ENCODE measurements around the gene PDCD1. TPM values are rescaled to one million over a fixed set of nuclear protein-coding genes. Genes with fewer than 3 reads are reported as not detected.

The PDCD1 gene
- polyA plus RNA-seq, 1 experiment = not detected

GRCh38 chr2:241814643-241815476 is 43.8 kb downstream of the PDCD1 start:
- Histone ChIP-seq H3K9me3 (ENCODE audit: control insufficient read depth, insufficient read depth, low read length) (peaks cover 21% of the 10 kb centered on the region), H3K27me3 (ENCODE audit: control insufficient read depth, insufficient read depth, low read length) (peaks cover 3% of the 10 kb centered on the region), H3K4me3 (ENCODE audit: low read depth, low read length) (no peak overlapping the region), H3K27ac (ENCODE audit: low read depth, low read length) (no peak overlapping the region)
- no peak for TF ChIP-seq CTCF (IDR thresholded peaks at IDR 0.05; ENCODE audit: low read depth, low read length)
- ChIA-PET CTCF (no interaction called here), POLR2A (no interaction called here)
- no peak for DNase-seq (ENCODE audit: low read depth, low spot score)

- POLR2A ChIA-PET = no interaction called here
Observed at GRCh38 chr2:241814393-241814642, 44.4 kb downstream of the PDCD1 start.

GRCh38 chr2:241813644-241814392 is 44.9 kb downstream of the PDCD1 start:
- Histone ChIP-seq H3K4me3 (ENCODE audit: low read depth, low read length) (no peak overlapping the region), H3K27me3 (ENCODE audit: control insufficient read depth, insufficient read depth, low read length) (peaks cover 3% of the 10 kb centered on the region), H3K9me3 (ENCODE audit: control insufficient read depth, insufficient read depth, low read length) (peaks cover 15% of the 10 kb centered on the region), H3K27ac (ENCODE audit: low read depth, low read length) (no peak overlapping the region)
- DNase-seq (ENCODE audit: low read depth, low spot score) = no peak
- ChIA-PET POLR2A (no interaction called here), CTCF (no interaction called here)
- no peak for TF ChIP-seq CTCF (IDR thresholded peaks at IDR 0.05; ENCODE audit: low read depth, low read length)

More at GRCh38 chr2:241814393-241814642, 44.4 kb downstream of the PDCD1 start:
- H3K4me3 ChIP-seq (ENCODE audit: low read depth, low read length) = no peak overlapping the region
- H3K27ac ChIP-seq (ENCODE audit: low read depth, low read length) = no peak overlapping the region
- no peak for TF ChIP-seq CTCF (IDR thresholded peaks at IDR 0.05; ENCODE audit: low read depth, low read length)
- H3K27me3 ChIP-seq (ENCODE audit: control insufficient read depth, insufficient read depth, low read length) = peaks cover 3% of the 10 kb centered on the region
- CTCF ChIA-PET = no interaction called here
- no peak for DNase-seq (ENCODE audit: low read depth, low spot score)
- H3K9me3 ChIP-seq (ENCODE audit: control insufficient read depth, insufficient read depth, low read length) = peaks cover 20% of the 10 kb centered on the region

GRCh38 chr2:241812730-241813643 is 45.7 kb downstream of the PDCD1 start:
- Histone ChIP-seq H3K9me3 (ENCODE audit: control insufficient read depth, insufficient read depth, low read length) (peaks cover 6% of the 10 kb centered on the region; the same call in 1 of the 2 replicates), H3K27me3 (ENCODE audit: control insufficient read depth, insufficient read depth, low read length) (peaks cover 3% of the 10 kb centered on the region), H3K4me3 (ENCODE audit: low read depth, low read length) (no peak overlapping the region), H3K27ac (ENCODE audit: low read depth, low read length) (no peak overlapping the region)
- DNase-seq (ENCODE audit: low read depth, low spot score) = no peak
- no peak for TF ChIP-seq CTCF (IDR thresholded peaks at IDR 0.05; ENCODE audit: low read depth, low read length)
- ChIA-PET CTCF (no interaction called here), POLR2A (no interaction called here)

All from AG04450 (cell line).